Erythroblast (primary cell): ENCODE measurements around the gene KCTD10.
"Not testable (repeated sequence)": the region's sequence is repeated elsewhere in the genome, so short reads cannot be mapped to it uniquely, and the experiment has no call there.

ENCODE experiments used
- GATA1 ChIP-seq: IDR thresholded peaks from 2 replicates; pipeline ENCODE4 v1.6.1; 2011; ENCODE audit warnings: low read depth, mild to moderate bottlenecking, control low read depth, low read length, moderate library complexity
- POLR2A ChIP-seq: IDR thresholded peaks from 2 replicates; pipeline ENCODE4 v1.6.1; 2011; ENCODE audit warnings: mild to moderate bottlenecking, low read length

DNA sequence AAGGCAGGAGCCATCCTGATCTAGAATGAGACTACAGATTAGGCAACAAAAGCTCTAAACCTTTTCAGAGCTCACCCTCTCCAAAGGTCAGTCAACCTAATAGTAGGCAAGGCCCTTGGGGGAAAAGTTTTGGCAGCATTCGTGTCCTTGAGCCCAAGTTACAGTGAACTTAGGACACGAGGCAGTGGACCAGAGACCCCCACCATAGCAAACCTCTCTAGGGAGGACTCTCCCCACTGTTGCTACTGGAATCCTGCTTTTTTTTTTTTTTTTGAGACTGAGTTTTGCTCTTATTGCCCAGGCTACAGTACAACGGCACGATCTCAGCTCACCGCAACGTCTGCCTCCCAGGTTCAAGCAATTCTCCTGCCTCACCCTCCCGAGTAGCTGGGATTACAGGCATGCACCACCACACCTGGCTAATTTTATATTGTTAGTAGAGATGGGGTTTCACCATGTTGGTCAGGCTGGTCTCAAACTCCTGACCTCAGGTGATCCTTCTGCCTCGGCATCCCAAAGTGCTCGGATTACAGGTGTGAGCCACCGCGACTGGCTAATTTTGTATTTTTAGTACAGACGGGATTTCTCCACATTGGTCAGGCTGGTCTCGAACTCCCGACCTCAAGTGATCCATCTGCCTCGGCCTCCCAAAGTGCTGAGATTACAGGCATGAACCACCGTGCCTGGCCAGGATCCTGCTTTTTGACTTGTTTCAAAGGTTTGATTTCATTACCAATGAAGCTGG is 3.4 kb downstream of the KCTD10 start:
- not testable (repeated sequence) for TF ChIP-seq POLR2A, GATA1
